HFF-Myc (cell line): ENCODE results near the gene RAD51B.

Experiments
- DNase-seq: peaks from one replicate; pipeline ENCODE4 v3.0.0-alpha.2; 2011; ENCODE audit warnings: low read depth; ENCODE audit errors: extremely low read depth
- H3K4me3 ChIP-seq: replicated peaks from 2 replicates; pipeline ENCODE4 v1.5.1; 2011; ENCODE audit warnings: low read depth, mild to moderate bottlenecking, control low read depth, low read length
- CTCF ChIP-seq: IDR thresholded peaks from 2 replicates; pipeline ENCODE4 v1.5.1; 2012; ENCODE audit warnings: mild to moderate bottlenecking, low read depth, low read length, control low read depth; ENCODE audit errors: missing control alignments

RAD51B gene

GRCh38 chr14:68447581-68448251 lies 628.1 kb downstream of the RAD51B start:
- TF ChIP-seq CTCF = no peak
- DNase-seq = no peak
- H3K4me3 ChIP-seq = no peak overlapping the region

DNA sequence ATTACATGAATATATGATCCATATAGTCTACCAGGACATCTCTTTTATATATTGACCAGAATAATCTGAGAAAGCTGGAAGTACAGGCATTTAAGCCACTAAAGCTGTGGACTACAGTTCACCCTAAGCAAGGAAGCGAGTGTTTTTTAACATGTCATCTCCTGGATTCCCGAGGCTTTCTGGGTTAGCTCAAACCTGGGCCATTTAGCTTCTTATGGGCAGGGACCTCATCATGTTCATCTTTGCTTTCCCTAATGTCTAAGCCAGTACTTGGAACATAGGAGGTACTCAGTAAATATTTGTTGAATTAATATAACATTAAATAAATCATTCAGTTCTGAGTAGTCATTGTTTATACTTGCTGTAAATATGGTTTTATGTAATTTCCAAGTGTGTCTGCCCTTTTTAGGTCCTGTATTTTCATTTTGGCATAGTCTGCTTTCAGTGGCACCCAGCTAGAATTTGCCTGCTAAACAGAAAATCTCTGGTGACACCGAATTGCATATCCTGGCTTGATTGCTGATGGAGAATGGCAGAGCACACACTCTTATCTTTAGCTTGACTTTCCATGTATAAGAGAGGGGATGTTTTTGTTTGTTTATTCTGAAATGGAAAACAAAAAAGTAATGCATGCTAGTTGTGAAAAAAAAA lies 628.8 kb downstream of the RAD51B start:
- no peak for TF ChIP-seq CTCF
- DNase-seq = no peak
- no peak overlapping the region for H3K4me3 ChIP-seq

- H3K4me3 ChIP-seq = no peak overlapping the region
- no peak for TF ChIP-seq CTCF
- DNase-seq = no peak
These were observed 630.1 kb downstream of the RAD51B start for GRCh38 chr14:68449561-68450181.

DNA sequence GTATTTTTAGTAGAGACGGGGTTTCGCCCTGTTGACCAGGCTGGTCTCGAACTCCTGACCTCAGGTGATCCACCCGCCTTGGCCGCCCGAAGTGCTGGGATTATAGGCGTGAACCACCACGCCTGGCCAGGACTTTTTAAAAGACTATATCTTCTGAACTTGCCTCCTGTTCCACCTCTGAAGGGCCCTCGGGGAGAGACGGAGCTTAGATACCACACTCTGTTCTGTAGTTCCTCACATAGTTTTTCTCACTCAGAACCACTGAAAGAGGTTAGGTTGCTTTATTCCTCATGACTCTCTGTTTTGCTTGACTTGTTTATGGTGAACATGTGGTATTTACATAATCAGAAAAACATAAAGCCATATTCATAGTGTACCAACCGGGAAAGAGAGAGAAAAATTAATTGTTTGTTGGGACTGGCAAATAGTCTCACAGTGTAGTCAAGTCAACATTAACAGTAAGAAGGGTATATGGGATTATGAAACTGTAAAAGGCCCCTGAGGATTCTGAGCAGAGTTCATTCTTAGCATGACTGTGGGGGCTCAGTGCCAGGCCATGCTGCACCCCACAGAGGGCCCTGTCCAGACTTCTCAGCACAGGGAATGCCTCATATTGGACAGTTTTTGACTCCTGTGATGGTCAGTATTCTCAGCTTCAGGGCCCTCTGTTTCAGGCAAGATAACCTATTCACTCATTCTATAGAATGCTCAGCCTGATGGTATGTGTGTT lies 631.0 kb downstream of the RAD51B start:
- H3K4me3 ChIP-seq = no peak overlapping the region
- no peak for DNase-seq
- no peak for TF ChIP-seq CTCF

- TF ChIP-seq CTCF = no peak
- DNase-seq = no peak
- no peak overlapping the region for H3K4me3 ChIP-seq
These were observed 632.3 kb downstream of the RAD51B start for GRCh38 chr14:68451696-68452373.

DNA sequence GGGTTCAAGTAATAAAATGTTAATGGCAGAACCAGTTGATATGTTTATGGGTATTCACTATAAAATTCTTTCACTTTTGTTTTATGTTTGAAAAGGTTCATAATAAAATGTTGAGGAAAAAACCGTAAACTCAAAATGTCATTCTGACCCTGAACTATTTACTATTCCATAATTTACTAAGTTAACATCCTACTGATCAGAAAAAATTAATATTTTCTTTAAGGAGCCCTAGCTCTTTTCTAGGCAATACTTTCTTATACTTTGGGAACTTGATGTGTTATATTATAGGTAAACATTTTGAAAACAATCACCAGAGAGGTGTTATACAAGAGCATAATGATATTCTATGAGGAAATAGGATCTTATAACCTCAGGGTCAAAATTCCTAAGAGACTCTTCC lies 638.7 kb downstream of the RAD51B start:
- DNase-seq = no peak
- no peak overlapping the region for H3K4me3 ChIP-seq
- TF ChIP-seq CTCF = no peak
